Right atrium auricular region (tissue), 2 donors: Measurements from ENCODE around the gene ZNF827. TPM values are rescaled to one million over a fixed set of nuclear protein-coding genes. Genes with fewer than 3 reads are reported as not detected.

Source experiments
- DNase-seq: peaks from one replicate; pipeline ENCODE4 v3.0.0-alpha.2; 2019; ENCODE audit warnings: low spot score
- H3K27ac ChIP-seq, 2 donors: fragments of 200-600 bp; sonication (generic); 1 replicate in 1 of 2; 2 replicates in 1 of 2; pipeline ENCODE4 v1.5.1; 2016 to 2019
- H3K27me3 ChIP-seq, 2 donors: fragments of 200-600 bp; sonication (generic); one replicate each; pipeline versions ENCODE4 v1.5.1 to v1.6.0; 2017 to 2019
- H3K36me3 ChIP-seq: fragments of 200-600 bp; sonication (generic); one replicate; pipeline ENCODE4 v1.5.1; 2016
- H3K4me1 ChIP-seq, 2 donors: fragments of 200-600 bp; sonication (generic); one replicate each; pipeline versions ENCODE4 v1.5.1 to v1.6.0; 2017 to 2019
- H3K4me3 ChIP-seq, 2 donors: fragments of 200-600 bp; sonication (generic); 1 replicate in 1 of 2; 2 replicates in 1 of 2; pipeline ENCODE4 v1.5.1; 2017 to 2019; ENCODE audit warnings: mild to moderate bottlenecking in 1 of 2, moderate library complexity in 1 of 2
- H3K9me3 ChIP-seq, 2 donors: fragments of 200-600 bp; sonication (generic); one replicate each; pipeline ENCODE4 v1.5.1; 2019
- CTCF ChIP-seq, 2 donors: fragments of 200-600 bp; sonication (generic); IDR thresholded peaks; one replicate each; pipeline ENCODE4 v1.5.1; 2019; ENCODE audit warnings: antibody characterized with exemption in 2 of 2
- total RNA-seq, 2 donors: library from RNA; depleted of rRNA; stranded (reverse); fragments of >200 nt; gene quantifications; one replicate each; pipeline ENCODE4 v1.1.0, GENCODE V29; 2016

The ZNF827 gene
- total RNA-seq, 2 donors from 2014 or later: 8.5 to 16.9 TPM

DNA sequence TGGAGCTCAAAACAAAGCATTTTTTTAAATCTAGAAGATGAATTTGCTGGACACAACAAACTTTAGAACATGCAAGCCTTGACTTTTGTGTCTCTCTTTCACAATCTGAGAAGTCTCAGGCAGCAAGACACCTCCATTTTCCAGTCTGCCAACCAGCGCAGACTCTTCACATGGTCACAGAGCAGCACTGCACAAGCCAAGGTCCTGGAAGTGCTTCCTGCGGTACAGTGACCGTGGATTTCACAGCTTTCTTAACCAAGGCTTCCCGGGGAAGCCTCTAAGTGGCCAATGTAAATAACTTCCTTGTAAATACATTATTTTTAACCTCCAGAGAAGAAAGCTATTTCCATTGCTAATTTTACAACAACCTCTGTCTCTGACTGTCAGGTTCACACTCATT lies 31.2 kb downstream of the ZNF827 start:
- Histone ChIP-seq H3K9me3 (no peaks in the 10 kb centered on the region), H3K36me3 (peaks cover 5% of the 10 kb centered on the region), H3K4me3 (no peak overlapping the region), H3K27me3 (no peaks in the 10 kb centered on the region), H3K27ac (peak overlapping the region in 1 of 2 donors; percentile 50), H3K4me1 (peaks cover 0 to 29% of the 10 kb centered on the region in 2 donors)
- TF ChIP-seq CTCF (IDR thresholded peaks at IDR 0.05): no peak
- no peak for DNase-seq

GRCh38 chr4:145904413-145905177 lies 34.0 kb downstream of the ZNF827 start:
- peaks cover 0 to 20% of the 10 kb centered on the region in 2 donors for H3K4me1 ChIP-seq
- no peak overlapping the region for H3K4me3 ChIP-seq
- no peak overlapping the region for H3K27ac ChIP-seq
- no peak for TF ChIP-seq CTCF (IDR thresholded peaks at IDR 0.05)
- no peaks in the 10 kb centered on the region for H3K27me3 ChIP-seq
- DNase-seq: no peak
- peaks cover 13% of the 10 kb centered on the region for H3K36me3 ChIP-seq
- no peaks in the 10 kb centered on the region for H3K9me3 ChIP-seq

DNA sequence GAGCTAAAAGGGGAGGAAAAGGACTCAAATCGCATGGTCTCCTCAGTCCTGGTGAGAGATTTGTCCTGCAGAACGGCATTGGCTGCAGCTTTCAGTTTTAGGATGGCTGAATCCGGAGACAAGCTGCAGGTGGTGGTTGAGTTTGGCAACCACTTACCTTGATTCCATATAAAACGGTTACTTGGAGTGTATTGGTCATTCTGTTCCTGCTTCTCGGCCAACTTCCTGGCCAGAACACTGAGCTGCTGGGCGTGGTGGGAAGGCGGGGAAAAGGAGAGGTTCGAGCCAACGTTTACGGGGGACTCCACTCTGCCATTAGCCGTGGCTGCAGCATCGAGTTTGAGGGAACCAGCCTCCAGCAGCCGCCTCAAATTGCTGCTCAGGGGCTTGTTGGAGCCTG lies 36.1 kb downstream of the ZNF827 start:
- H3K9me3 ChIP-seq: no peaks in the 10 kb centered on the region
- peaks cover 0 to 14% of the 10 kb centered on the region in 2 donors for H3K4me1 ChIP-seq
- no peak overlapping the region for H3K27ac ChIP-seq
- no peak for TF ChIP-seq CTCF (IDR thresholded peaks at IDR 0.05)
- no peak overlapping the region for H3K4me3 ChIP-seq
- peaks cover 13% of the 10 kb centered on the region for H3K36me3 ChIP-seq
- DNase-seq: no peak
- H3K27me3 ChIP-seq: no peaks in the 10 kb centered on the region

DNA sequence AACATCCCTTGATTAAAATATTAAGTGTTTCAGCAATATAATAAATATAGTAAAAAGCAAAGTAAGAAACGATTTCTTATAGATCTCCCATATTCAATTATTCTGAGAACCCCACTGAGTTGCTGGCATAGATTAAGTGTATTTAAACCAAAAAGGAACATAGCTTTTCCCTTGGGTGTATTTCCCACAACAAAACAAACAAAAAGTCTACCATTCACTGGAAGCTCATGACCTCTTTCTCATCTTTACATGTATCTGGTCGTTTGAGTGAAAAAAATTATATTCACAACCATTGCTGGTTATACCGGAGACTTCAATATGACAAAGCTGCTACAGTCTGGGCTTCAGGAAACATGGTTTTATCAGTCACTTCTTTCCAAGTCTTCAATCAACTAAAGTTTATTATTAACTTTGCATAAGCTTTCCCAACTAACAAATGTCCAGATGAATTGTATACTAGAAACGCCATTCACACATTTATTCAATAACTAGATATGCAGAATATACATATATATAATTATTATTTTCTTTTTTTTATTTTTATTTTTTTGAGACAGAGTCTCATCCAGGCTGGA lies 38.6 kb downstream of the ZNF827 start:
- H3K4me1 ChIP-seq: no peaks in the 10 kb centered on the region
- peaks cover 13% of the 10 kb centered on the region for H3K36me3 ChIP-seq
- no peak for TF ChIP-seq CTCF (IDR thresholded peaks at IDR 0.05)
- no peaks in the 10 kb centered on the region for H3K9me3 ChIP-seq
- DNase-seq: no peak
- H3K27ac ChIP-seq: no peak overlapping the region
- no peaks in the 10 kb centered on the region for H3K27me3 ChIP-seq
- H3K4me3 ChIP-seq: no peak overlapping the region

DNA sequence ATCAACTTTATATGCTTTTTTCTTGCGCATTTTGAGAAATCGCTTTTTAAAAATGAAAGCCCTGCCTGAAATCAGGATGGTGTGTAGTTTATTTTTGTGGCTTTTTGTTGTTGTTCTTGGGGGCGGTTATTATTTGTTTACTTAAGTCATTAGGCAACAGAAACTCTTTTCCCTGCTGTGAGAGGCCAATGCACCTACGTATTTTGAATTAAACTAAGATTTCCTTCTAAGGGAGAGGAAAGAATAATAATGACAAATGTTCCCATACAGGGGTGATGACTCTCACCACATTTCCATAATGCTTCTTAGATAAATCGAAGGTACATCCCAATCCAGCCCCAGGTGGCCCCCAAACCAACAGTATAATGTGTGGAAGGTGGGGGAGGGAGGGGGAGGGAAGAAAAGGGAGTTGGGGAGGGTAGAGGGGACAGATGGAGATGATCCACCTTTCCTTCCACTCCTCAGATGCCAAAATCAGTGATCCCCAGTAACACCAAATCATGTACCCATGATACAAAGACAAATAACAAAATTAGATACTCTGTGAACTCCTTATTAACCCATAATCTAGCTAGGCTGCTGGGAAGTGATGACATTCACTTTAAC lies 39.6 kb downstream of the ZNF827 start:
- Histone ChIP-seq H3K36me3 (peaks cover 13% of the 10 kb centered on the region), H3K4me1 (no peaks in the 10 kb centered on the region), H3K9me3 (no peaks in the 10 kb centered on the region), H3K4me3 (no peak overlapping the region), H3K27ac (no peak overlapping the region), H3K27me3 (no peaks in the 10 kb centered on the region)
- TF ChIP-seq CTCF (IDR thresholded peaks at IDR 0.05): no peak
- no peak for DNase-seq
